GM19324 (cell line): Measurements from ENCODE around the gene PAFAH2.
"Not testable (repeated sequence)": the region's sequence is repeated elsewhere in the genome, so short reads cannot be mapped to it uniquely, and the experiment has no call there.

Experiments used
- ATAC-seq: cut with Tn5 transposase; IDR thresholded peaks from one replicate; pipeline ENCODE4 v1.9.1; 2021; ENCODE audit warnings: mild to moderate bottlenecking, moderate library complexity; ENCODE audit not compliant: unreplicated experiment, low FRiP score

The PAFAH2 gene

DNA sequence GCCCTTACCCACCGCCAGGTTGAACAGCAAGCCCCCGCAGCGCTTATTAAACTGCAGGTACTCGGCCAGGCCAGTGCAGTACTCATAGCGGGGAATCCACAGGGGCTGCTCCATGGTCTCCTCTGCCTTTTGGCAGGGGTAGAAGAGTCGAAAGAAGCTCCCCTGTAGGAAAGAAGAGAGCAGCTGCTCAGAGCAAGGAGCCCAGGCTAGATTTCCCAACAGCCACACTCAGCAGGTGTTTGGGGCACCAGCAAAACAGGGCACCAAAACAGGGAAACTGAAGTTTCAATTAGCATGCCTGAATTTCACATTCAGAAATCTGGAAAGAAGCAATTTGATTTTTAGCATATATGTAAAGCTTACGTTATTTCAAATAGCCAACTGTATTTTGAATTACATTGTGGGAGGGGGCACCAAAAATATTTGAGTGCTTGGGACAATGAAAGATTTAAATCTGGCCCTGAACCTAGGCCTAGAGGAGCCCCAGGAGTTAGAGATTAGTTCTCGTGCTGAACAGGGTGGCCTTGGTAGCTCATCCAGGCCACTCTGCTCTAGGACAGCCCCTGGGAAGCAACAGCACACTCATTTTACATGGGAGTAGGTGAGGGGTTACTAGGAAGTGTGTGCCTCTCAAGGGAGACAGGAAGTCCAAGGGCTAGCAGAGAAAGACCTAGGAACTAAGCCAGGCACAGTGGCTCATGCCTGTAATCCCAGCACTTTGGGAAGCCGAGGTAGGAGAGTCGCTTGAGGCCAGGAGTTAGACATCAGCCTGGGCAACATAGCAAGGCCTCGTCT lies 8.2 kb downstream of the PAFAH2 start:
- no peak for ATAC-seq

GRCh38 chr1:25987951-25988350 lies 9.9 kb downstream of the PAFAH2 start:
- no peak for ATAC-seq

- ATAC-seq: not testable (repeated sequence)
These were observed 11.1 kb downstream of the PAFAH2 start for GRCh38 chr1:25986773-25987172.

- ATAC-seq: no peak
These were observed 12.2 kb downstream of the PAFAH2 start for GRCh38 chr1:25985670-25986069.

DNA sequence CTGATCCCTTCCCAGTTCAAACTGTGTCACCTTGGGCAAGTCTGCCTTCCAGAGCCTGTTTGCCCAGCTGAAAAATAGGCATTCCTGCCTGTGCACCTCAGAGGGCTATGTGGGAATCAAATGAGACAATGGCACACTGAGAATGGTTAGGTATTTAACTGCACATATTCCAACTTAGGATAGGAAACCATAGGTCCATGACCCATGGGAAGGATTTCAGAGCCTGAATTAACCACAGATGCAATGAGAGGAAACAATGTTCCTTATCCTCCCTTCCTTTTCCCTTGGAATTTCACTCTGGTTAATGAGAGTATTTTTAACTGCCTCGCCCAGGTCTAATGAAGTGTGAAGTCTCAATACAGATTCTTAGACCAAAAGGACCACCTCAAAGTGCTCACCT lies 12.7 kb downstream of the PAFAH2 start:
- ATAC-seq: no peak

DNA sequence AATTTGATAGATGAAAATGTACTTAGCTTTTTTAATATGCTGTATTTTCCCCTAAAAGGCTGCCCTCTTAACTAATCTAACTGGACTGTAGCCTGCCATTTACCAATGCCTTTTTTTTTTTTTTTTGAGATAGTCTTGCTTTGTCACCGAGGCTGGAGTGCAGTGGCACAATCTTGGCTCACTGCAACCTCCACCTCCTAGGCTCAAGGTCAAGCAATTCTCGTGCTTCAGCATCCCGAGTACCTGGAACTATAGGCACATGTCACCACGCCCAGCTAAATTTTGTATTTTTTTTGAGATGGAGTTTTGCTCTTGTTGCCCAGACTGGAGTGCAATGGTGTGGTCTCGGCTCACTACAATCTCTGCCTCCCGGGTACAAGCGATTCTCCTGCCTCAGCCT lies 18.7 kb downstream of the PAFAH2 start:
- no peak for ATAC-seq

- ATAC-seq: no peak
These were observed 19.5 kb downstream of the PAFAH2 start for GRCh38 chr1:25978403-25978802.

- no peak for ATAC-seq
These were observed 20.1 kb downstream of the PAFAH2 start for GRCh38 chr1:25977801-25978200.

GRCh38 chr1:25973610-25974321 lies 24.1 kb downstream of the PAFAH2 start:
- ATAC-seq: no peak

DNA sequence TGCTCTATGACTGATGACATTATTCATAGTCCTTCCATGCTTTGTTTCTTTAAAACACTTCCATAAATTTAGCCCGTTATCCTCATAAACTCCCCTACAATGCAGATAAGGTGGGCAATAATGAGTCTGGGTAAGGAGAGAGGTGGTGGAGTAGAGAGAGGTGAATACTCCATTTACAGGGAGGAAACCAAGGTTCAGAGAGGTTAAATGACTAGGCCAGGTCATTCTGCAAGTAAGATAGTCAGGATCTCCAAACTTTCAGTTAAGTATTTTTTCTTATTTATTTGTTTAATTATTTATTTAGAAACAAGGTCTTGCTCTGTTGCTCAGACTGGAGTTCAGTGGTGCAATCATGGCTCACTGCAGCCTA lies 26.1 kb downstream of the PAFAH2 start:
- ATAC-seq: no peak

DNA sequence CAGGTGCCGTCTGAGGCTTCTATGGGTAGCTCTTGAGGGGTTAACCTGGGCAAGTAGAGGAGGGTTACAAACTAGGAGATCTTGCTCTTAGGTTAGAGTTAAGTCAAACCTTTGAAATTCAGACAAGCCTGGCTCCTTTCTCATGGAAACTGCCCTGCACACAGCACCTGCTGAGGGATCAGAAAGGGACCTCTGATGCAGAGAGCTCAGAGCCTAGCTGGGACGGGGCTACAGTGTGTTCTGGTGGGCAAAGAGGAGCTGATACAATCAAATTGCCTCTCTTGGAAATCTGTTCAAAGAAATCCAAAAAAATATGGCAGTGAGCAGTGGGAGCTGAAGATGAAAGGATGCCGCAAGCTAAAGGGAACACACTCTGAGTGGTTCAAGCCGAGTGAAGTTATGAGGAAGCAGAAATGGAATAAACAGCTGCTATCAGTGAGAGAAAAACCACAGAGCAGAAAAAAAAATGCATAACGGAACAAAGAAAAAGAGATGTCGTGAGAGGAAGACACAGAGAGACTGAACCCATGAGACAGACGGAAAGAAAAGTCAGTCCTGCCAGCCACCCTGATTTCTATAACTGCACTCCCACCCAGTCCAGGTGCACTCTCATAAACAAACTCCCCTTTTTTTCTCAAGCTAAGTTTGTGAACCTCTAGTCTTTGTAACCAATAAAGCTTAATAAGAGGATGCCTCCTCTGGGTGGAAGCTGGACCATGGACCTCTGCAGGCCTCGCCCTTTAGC lies 26.6 kb downstream of the PAFAH2 start:
- no peak for ATAC-seq

GRCh38 chr1:25967308-25967707 lies 30.6 kb downstream of the PAFAH2 start:
- ATAC-seq: no peak

DNA sequence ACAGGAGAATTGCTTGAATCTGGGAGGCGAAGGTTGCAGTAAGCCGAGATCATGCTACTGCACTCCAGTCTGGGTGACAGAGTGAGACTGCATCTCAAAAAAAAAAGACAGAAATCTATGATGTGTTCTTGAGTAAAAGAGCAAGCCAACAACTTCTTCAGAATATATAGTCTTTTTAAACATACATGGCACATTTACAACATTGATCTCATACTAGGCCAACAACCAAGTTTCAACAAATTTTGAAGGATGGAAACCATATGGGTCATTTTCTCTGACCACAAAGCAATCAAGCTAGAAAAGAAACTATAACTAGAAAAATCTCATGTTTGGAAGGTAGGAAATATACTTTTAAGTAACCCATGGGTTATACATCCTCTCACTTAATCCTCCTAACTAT lies 38.3 kb downstream of the PAFAH2 start:
- ATAC-seq: no peak

DNA sequence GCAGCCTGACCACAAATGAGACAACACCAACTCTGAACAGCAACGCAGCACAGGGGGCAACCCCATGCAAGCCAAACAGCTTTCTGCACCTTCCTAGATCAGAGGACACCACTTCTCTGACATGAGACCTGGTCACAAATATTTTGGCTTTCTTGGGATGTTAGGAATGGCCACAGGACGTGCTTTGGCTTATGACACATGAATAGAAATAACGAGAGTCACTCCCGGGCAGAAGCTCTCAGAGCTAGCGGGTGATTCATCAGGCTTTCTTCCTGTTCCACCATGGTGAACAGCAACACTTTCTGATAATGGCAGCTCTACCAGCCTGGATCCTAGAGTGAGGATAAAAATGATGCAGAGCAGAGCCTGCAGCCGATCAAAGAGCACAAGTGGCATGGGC lies 39.4 kb downstream of the PAFAH2 start:
- no peak for ATAC-seq

DNA sequence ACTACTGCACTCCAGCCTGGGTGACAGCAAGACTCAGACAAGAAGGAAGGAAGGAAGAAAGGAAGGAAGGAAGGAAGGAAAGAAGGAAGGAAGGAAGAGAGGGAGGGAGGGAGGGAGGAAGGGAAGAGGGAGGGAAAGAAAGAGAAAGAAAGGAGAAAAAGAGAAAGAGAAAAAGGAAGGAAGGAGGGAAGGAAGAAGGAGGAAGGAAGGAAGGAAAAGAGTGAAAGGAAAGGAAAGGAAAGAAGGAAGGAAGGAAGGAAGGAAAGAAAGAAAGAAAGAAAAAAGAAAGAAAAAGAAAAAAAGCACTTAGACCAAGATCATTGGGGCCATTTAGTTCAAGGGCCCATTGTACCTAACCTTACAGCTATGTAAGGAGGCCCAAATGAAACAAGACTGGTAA lies 42.3 kb downstream of the PAFAH2 start:
- no peak for ATAC-seq

- ATAC-seq: no peak
These were observed 43.5 kb downstream of the PAFAH2 start for GRCh38 chr1:25954282-25954938.

DNA sequence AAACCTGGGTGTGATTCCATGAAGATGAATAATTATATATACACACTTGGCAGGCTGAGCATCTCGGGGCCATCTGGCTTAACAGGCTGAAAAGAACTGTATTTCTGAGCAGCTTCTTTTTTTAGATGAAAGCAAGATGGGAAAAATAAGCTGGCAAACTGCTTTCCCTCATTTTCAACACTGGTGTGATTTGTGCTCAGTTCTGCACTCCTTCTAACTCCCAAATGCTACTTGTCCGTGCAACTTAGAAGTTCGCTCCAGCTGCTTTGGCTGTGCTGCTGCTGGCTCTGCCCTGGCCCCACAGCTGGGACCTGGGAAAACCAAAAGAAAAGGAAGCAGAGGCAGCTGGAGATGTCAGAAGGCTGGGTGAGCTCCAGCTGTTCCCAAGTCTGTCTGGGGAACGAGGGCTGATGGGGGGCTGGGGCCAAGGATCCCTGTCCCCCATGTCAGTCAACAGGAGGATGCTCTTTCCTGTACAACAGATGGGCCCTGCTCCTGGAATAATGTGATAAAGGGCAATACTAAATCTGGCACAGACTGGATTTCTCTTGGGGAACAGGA lies 44.9 kb downstream of the PAFAH2 start:
- no peak for ATAC-seq

DNA sequence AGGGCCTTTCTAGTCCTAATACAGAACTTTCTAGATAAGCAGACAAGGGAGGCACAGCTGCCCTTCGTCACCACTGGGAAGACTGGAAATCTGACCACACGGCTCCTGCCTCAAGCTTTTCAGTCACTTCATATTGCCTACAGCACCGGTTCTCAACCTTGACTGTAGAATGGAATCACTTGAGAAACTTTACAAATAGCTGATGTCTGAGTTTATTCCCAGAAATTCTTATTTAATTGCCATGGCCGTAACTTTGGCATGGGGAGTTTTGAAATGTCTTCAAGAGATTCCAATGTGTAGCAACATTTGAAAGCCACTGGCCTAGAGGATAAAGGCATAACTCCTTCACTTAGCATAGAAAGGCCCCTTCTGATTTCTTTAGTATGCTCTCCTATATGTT lies 49.2 kb downstream of the PAFAH2 start:
- ATAC-seq: no peak

- no peak for ATAC-seq
These were observed 50.8 kb downstream of the PAFAH2 start for GRCh38 chr1:25947027-25947426.

DNA sequence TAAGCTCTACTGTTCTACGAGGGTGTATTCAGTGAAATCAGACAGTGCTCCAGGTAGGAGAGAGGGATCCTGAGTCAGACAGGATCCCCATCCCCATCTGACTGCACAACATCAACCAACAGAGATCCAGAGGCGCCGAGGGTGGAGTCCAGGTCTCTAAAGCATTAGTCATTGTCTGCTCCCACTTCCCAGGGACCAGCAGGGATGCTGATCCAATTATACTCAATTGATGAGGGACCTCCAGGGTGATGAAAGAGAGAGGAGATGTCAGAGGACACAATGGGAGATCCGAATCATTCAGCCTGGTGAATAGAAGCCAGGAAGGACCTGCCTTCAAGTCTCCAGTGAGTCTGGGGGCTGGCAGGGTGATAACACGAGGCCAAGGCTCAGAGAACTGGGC lies 52.1 kb downstream of the PAFAH2 start:
- ATAC-seq: no peak

GRCh38 chr1:25944986-25945385 lies 52.9 kb downstream of the PAFAH2 start:
- ATAC-seq: no peak
